CD14-positive monocyte (primary cell): ENCODE measurements around the gene KRT13. TPM values are rescaled to one million over a fixed set of nuclear protein-coding genes. Genes with fewer than 3 reads are reported as not detected.

Source experiments
- DNase-seq, 3 donors: peaks; one replicate each; pipeline ENCODE4 v3.0.0-alpha.2; 2011 to 2022
- H2AFZ ChIP-seq: 2 replicates; pipeline ENCODE4 v1.6.0; 2012; ENCODE audit warnings: mild to moderate bottlenecking, low read depth, low read length, inconsistent platforms; ENCODE audit not compliant: insufficient read depth, poor library complexity, severe bottlenecking
- H3K27ac ChIP-seq, 2 donors: 1 replicate in 1 of 2; 2 replicates in 1 of 2; pipeline ENCODE4 v1.5.1; 2012 to 2013; ENCODE audit warnings: low read length in 2 of 2, control low read depth in 1 of 2, inconsistent platforms in 1 of 2, low read depth in 1 of 2, mild to moderate bottlenecking in 1 of 2
- H3K27me3 ChIP-seq, 2 donors: one replicate each; pipeline versions ENCODE4 v1.6.0 to v1.6.1; 2011 to 2013; ENCODE audit warnings: low read length in 2 of 2; ENCODE audit not compliant: control insufficient read depth in 2 of 2, insufficient read depth in 2 of 2
- H3K36me3 ChIP-seq, 2 donors: replicated peaks in 1 of 2; 1 replicate in 1 of 2; 2 replicates in 1 of 2; pipeline versions ENCODE4 v1.5.1 to v1.6.1; 2012 to 2013; ENCODE audit warnings: low read length in 2 of 2, control low read depth in 1 of 2, inconsistent platforms in 1 of 2, mild to moderate bottlenecking in 1 of 2; ENCODE audit not compliant: insufficient read depth in 2 of 2, control insufficient read depth in 1 of 2
- H3K4me1 ChIP-seq, 2 donors: 1 replicate in 1 of 2; 2 replicates in 1 of 2; pipeline versions ENCODE4 v1.5.1 to v1.6.1; 2012 to 2013; ENCODE audit warnings: low read length in 2 of 2, control low read depth in 1 of 2, inconsistent platforms in 1 of 2, mild to moderate bottlenecking in 1 of 2, moderate library complexity in 1 of 2; ENCODE audit not compliant: insufficient read depth in 2 of 2, control insufficient read depth in 1 of 2
- H3K4me2 ChIP-seq: replicated peaks from 2 replicates; pipeline ENCODE3; 2012; ENCODE audit warnings: low read length, moderate library complexity, mild to moderate bottlenecking; ENCODE audit not compliant: poor library complexity, severe bottlenecking; ENCODE audit errors: extremely low read depth
- H3K4me3 ChIP-seq, 3 experiments: fragments of 200-600 bp in 1 of 3; sonication (generic) in 1 of 3; replicated peaks in 1 of 3; 1 replicate in 2 of 3; 2 replicates in 1 of 3; pipeline ENCODE4 v1.5.1; 2011 to 2013; ENCODE audit warnings: low read length in 3 of 3, mild to moderate bottlenecking in 3 of 3, control low read depth in 2 of 3, low read depth in 2 of 3, inconsistent platforms in 1 of 3, moderate library complexity in 1 of 3
- H3K79me2 ChIP-seq: 2 replicates; pipeline ENCODE4 v1.6.0; 2012; ENCODE audit warnings: mild to moderate bottlenecking, control low read depth, inconsistent platforms, low read length, moderate library complexity; ENCODE audit not compliant: insufficient read depth
- H3K9ac ChIP-seq: 2 replicates; pipeline ENCODE4 v1.6.0; 2017; ENCODE audit warnings: low read length, mild to moderate bottlenecking; ENCODE audit not compliant: insufficient read depth, poor library complexity, severe bottlenecking
- H3K9me3 ChIP-seq, 2 donors: replicated peaks in 1 of 2; 1 replicate in 1 of 2; 2 replicates in 1 of 2; pipeline versions ENCODE4 v1.5.1 to v1.6.1; 2012 to 2013; ENCODE audit warnings: low read length in 2 of 2, control low read depth in 1 of 2; ENCODE audit not compliant: control insufficient read depth in 1 of 2, insufficient read depth in 1 of 2
- H4K20me1 ChIP-seq: 2 replicates; pipeline ENCODE4 v1.6.0; 2012; ENCODE audit warnings: mild to moderate bottlenecking, low read length, control low read depth, moderate library complexity; ENCODE audit not compliant: insufficient read depth
- H3K27ac Mint-ChIP-seq, 7 donors: one replicate each; pipeline ENCODE4 v1.8.0; 2020; ENCODE audit warnings: mild to moderate bottlenecking in 7 of 7, mixed read lengths in 7 of 7, moderate library complexity in 6 of 7, inconsistent platforms in 2 of 7
- H3K27me3 Mint-ChIP-seq, 3 donors: one replicate each; pipeline ENCODE4 v1.8.0; 2021 to 2022; ENCODE audit warnings: low read depth in 3 of 3, mild to moderate bottlenecking in 3 of 3, mixed read lengths in 3 of 3, moderate library complexity in 3 of 3, inconsistent platforms in 1 of 3
- H3K36me3 Mint-ChIP-seq, 2 donors: one replicate each; pipeline ENCODE4 v1.8.0; 2020; ENCODE audit warnings: mixed read lengths in 2 of 2, inconsistent platforms in 1 of 2, mild to moderate bottlenecking in 1 of 2
- H3K4me1 Mint-ChIP-seq: one replicate; pipeline ENCODE4 v1.8.0; 2020; ENCODE audit warnings: mild to moderate bottlenecking, mixed read lengths
- H3K4me3 Mint-ChIP-seq, 2 donors: one replicate each; pipeline ENCODE4 v1.8.0; 2020; ENCODE audit warnings: mild to moderate bottlenecking in 2 of 2, mixed read lengths in 2 of 2, moderate library complexity in 1 of 2
- H3K9me3 Mint-ChIP-seq, 7 donors: one replicate each; pipeline ENCODE4 v1.8.0; 2020 to 2022; ENCODE audit warnings: mixed read lengths in 7 of 7, mild to moderate bottlenecking in 6 of 7, moderate library complexity in 6 of 7, inconsistent platforms in 2 of 7
- CTCF ChIP-seq: fragments of 200-600 bp; IDR thresholded peaks from one replicate; pipeline ENCODE4 v1.8.0; 2022; ENCODE audit warnings: antibody characterized with exemption, mild to moderate bottlenecking
- WGBS: methylation state at CpG from one replicate; pipeline ENCODE4 v1.1.5; 2013; ENCODE audit warnings: missing lambda C conversion rate; ENCODE audit not compliant: insufficient coverage; 5-methylcytosine and 5-hydroxymethylcytosine counted together
- intact Hi-C, 2 donors: fragments of 100-400 bp; cut with micrococcal nuclease; formaldehyde crosslinking; loops; one replicate each; pipeline versions ENCODE4 v1.15.0 to v1.15.1; 2023
- polyA plus RNA-seq, 3 donors: library from polyadenylated mRNA; depleted of rRNA in 1 of 3; unstranded in 2 of 3; stranded (reverse) in 1 of 3; fragments of 300-500 nt in 2 of 3; fragments of >200 nt in 1 of 3; fragmentation: Illumina TruSeq in 2 of 3; gene quantifications; 1 replicate in 2 of 3; 2 replicates in 1 of 3; pipeline ENCODE4 v1.2.3, GENCODE V29; 2012 to 2021

Gene KRT13
- polyA plus RNA-seq, 3 donors: not detected

GRCh38 chr17:41474863-41475262 lies 30.5 kb downstream of the KRT13 start:
- Histone ChIP-seq H3K36me3 (no peaks in the 10 kb centered on the region), H2AFZ (no peak overlapping the region), H3K4me1 (peaks cover 3 to 4% of the 10 kb centered on the region in 2 donors), H3K79me2 (no peaks in the 10 kb centered on the region), H4K20me1 (no peaks in the 10 kb centered on the region), H3K4me2 (no peak overlapping the region), H3K27ac (no peak overlapping the region), H3K27me3 (no peaks in the 10 kb centered on the region), H3K4me3 (no peak overlapping the region), H3K9me3 (no peaks in the 10 kb centered on the region), H3K9ac (no peak overlapping the region)
- no peak overlapping the region for H3K4me3 Mint-ChIP-seq
- H3K27me3 Mint-ChIP-seq: peaks cover 4 to 10% (median 6%) of the 10 kb centered on the region in 3 donors
- intact Hi-C loops: no loop called here
- DNase-seq: no peak
- 92% methylated on average over 7 of the region's 8 CpGs for WGBS
- TF ChIP-seq CTCF: no peak
- no peaks in the 10 kb centered on the region for H3K36me3 Mint-ChIP-seq
- peaks cover 0 to 14% (median 2%) of the 10 kb centered on the region in 7 donors for H3K9me3 Mint-ChIP-seq
- H3K27ac Mint-ChIP-seq: no peak overlapping the region
- H3K4me1 Mint-ChIP-seq: peaks cover 3% of the 10 kb centered on the region

- H3K4me2 ChIP-seq: no peak overlapping the region
- no peak overlapping the region for H3K4me3 ChIP-seq
- no peak for DNase-seq
- Mint-ChIP-seq H3K36me3 (no peaks in the 10 kb centered on the region), H3K27me3 (peaks cover 8 to 18% (median 11%) of the 10 kb centered on the region in 3 donors), H3K9me3 (peaks cover 0 to 20% (median 2%) of the 10 kb centered on the region in 7 donors), H3K4me3 (no peak overlapping the region), H3K4me1 (no peaks in the 10 kb centered on the region), H3K27ac (no peak overlapping the region)
- intact Hi-C loops: no loop called here
- peaks cover 0 to 3% of the 10 kb centered on the region in 2 donors for H3K27me3 ChIP-seq
- no peaks in the 10 kb centered on the region for H3K36me3 ChIP-seq
- no peaks in the 10 kb centered on the region for H3K4me1 ChIP-seq
- no peak overlapping the region for H3K9ac ChIP-seq
- H3K9me3 ChIP-seq: no peaks in the 10 kb centered on the region
- H3K27ac ChIP-seq: no peak overlapping the region
- H2AFZ ChIP-seq: no peak overlapping the region
- H4K20me1 ChIP-seq: no peaks in the 10 kb centered on the region
- no peaks in the 10 kb centered on the region for H3K79me2 ChIP-seq
- TF ChIP-seq CTCF: no peak
Observed at GRCh38 chr17:41468346-41468745, 37.1 kb downstream of the KRT13 start.
